ENCODE data around the gene ARMC10.

GRCh38 chr7:103124429-103124979 is 49.6 kb downstream of the ARMC10 start:
- TF ChIP-seq CTCF (IDR thresholded peaks at IDR 0.05; ENCODE audit: low read length) (no peak), EZH2 (IDR thresholded peaks at IDR 0.05; ENCODE audit: borderline replicate concordance, low read length) (no peak)
